ENCODE measurements around the gene CHMP6. TPM values are rescaled to one million over a fixed set of nuclear protein-coding genes. Genes with fewer than 3 reads are reported as not detected.

Gene CHMP6
- total and polyA plus RNA-seq, 9 of the 15 experiments (the other 6 are each of a cell fraction or from before 2014, with no cell fraction given): 0.25 to 30.4 (median 13.4) TPM

GRCh38 chr17:81003711-81004475 is 12.3 kb downstream of the CHMP6 start:
- Histone ChIP-seq H4K20me1 (replicated peaks; ENCODE audit: control insufficient read depth, insufficient read depth, low read length) (no peaks in the 10 kb centered on the region), H3K4me3 (peak overlapping the region; percentile 40), H3K79me2 (ENCODE audit: control insufficient read depth, insufficient read depth, low read length) (no peaks in the 10 kb centered on the region), H3K36me3 (ENCODE audit: control insufficient read depth, insufficient read depth, low read length) (peaks cover 13% of the 10 kb centered on the region; the same call in 1 of the 3 replicates), H3K9me3 (replicated peaks; ENCODE audit: control insufficient read depth, insufficient read depth, low read depth, low read length) (no peaks in the 10 kb centered on the region), H3K4me2 (ENCODE audit: insufficient read depth, low read length) (peak overlapping the region; percentile 74), H3K4me1 (replicated peaks in 1 of 2; ENCODE audit: control insufficient read depth in 2 of 2, insufficient read depth in 2 of 2, low read length in 2 of 2) (peaks cover 19 to 54% of the 10 kb centered on the region in 2 experiments), H3K9me1 (ENCODE audit: control insufficient read depth, insufficient read depth, low read length) (no peaks in the 10 kb centered on the region), H3K27ac (ENCODE audit: extremely low read depth, low read depth, low read length) (peak overlapping the region; percentile 44; the same call in 1 of the 3 replicates), H3K9ac (ENCODE audit: insufficient read depth in 1 of 2, low read depth in 2 of 2, low read length in 2 of 2) (peak overlapping the region; percentile 28 to 94; a peak in 3 of 4 replicates), H2AFZ (ENCODE audit: low read depth, low read length) (peak overlapping the region; percentile 80), H3K27me3 (ENCODE audit: control insufficient read depth in 2 of 2, insufficient read depth in 2 of 2, low read length in 2 of 2) (no peaks in the 10 kb centered on the region)
- FAIRE-seq (no peak), DNase-seq (ENCODE audit: extremely low read depth in 1 of 4, low spot score in 3 of 4) (peak in 3 of 4 experiments; percentile 56 to 87 (median 86)), ATAC-seq (peak; percentile 71)
- POLR2A ChIA-PET: interaction anchor here (0.6 to 2.0 kb wide), 5 partner anchors 8 to 114 kb away, joined by 3 to 8 read pairs (median 3); partner anchors contain the start of gene CHMP6
- in situ Hi-C loops (cut with MboI): loop anchor here (5.0 kb wide), 1 partner anchor 223 kb away; no protein-coding TSS in a partner anchor
- intact Hi-C loops (cut with micrococcal nuclease): loop anchor here (1.0 kb wide), 1 partner anchor 14 kb away; no protein-coding TSS in a partner anchor
- WGBS (ENCODE audit: insufficient coverage, low coverage, missing lambda C conversion rate): 5% methylated on average over 20 of the region's 72 CpGs
- BruUV-seq (replicated peaks): no TSS peak
- CTCF ChIA-PET (ENCODE audit: low intra/inter-chr PET ratio): no interaction called here
- TF ChIP-seq DIDO1 (tag; IDR thresholded peaks at IDR 0.05; ENCODE audit: low read depth): no peak
- peak; percentile 55 for TF ChIP-seq L3MBTL2 (IDR thresholded peaks at IDR 0.05)
- no peak for TF ChIP-seq FOXP1 (CRISPR knock-in tag; IDR thresholded peaks at IDR 0.05)
- peak; percentile 80 for TF ChIP-seq USF1 (CRISPR knock-in tag; IDR thresholded peaks at IDR 0.05)
- TF ChIP-seq MAX (CRISPR knock-in tag; IDR thresholded peaks at IDR 0.05): peak; percentile 33; the same call in 1 of the 2 replicates
- no peak for TF ChIP-seq MAFG (tag; conservative IDR thresholded peaks at IDR 0.05)
- peak; percentile 66 for TF ChIP-seq RAD51 (IDR thresholded peaks at IDR 0.05; ENCODE audit: borderline replicate concordance, low read depth)
- TF ChIP-seq ZNF354B (CRISPR knock-in tag; IDR thresholded peaks at IDR 0.05): no peak
- no peak for TF ChIP-seq ZNF699 (CRISPR knock-in tag; IDR thresholded peaks at IDR 0.05; ENCODE audit: insufficient replicate concordance)
- 0 out of 2 replicates have a peak, but pooled peaks have one; percentile 46 for TF ChIP-seq CBX1 (IDR thresholded peaks at IDR 0.05; ENCODE audit: low read depth)
- no peak for TF ChIP-seq ZNF644 (tag; IDR thresholded peaks at IDR 0.05; ENCODE audit: low read depth)
- no peak for TF ChIP-seq TEAD1 (CRISPR knock-in tag; IDR thresholded peaks at IDR 0.05)
- no peak for TF ChIP-seq HDAC6 (IDR thresholded peaks at IDR 0.05; ENCODE audit: low read depth, low read length)
- TF ChIP-seq MCM5 (IDR thresholded peaks at IDR 0.05; ENCODE audit: low read depth): no peak
- no peak for TF ChIP-seq NFIC (IDR thresholded peaks at IDR 0.05)
- TF ChIP-seq ZNF431 (CRISPR knock-in tag; IDR thresholded peaks at IDR 0.05): no peak
- TF ChIP-seq TFAP4 (CRISPR knock-in tag; IDR thresholded peaks at IDR 0.05; ENCODE audit: borderline replicate concordance): peak; percentile 26; the same call in 1 of the 2 replicates
- no peak for TF ChIP-seq ARID1B (IDR thresholded peaks at IDR 0.05)
- peak in 1 of 3 experiments; percentile 4 for TF ChIP-seq YY1 (IDR thresholded peaks at IDR 0.05; ENCODE audit: borderline replicate concordance in 1 of 3, control insufficient read depth in 1 of 3, extremely low read depth in 1 of 3, insufficient read depth in 3 of 3, insufficient read length in 1 of 3, insufficient replicate concordance in 2 of 3, low read depth in 1 of 3, low read length in 2 of 3)
- no peak for TF ChIP-seq KLF6 (CRISPR knock-in tag; IDR thresholded peaks at IDR 0.05; ENCODE audit: borderline replicate concordance)
- TF ChIP-seq GATAD2B (IDR thresholded peaks at IDR 0.05; ENCODE audit: borderline replicate concordance): no peak
